GM18520 (cell line): ENCODE data around the gene SEMA7A.
"Not testable (repeated sequence)": the region's sequence is repeated elsewhere in the genome, so short reads cannot be mapped to it uniquely, and the experiment has no call there.

Experiments used
- ATAC-seq: cut with Tn5 transposase; IDR thresholded peaks from one replicate; pipeline ENCODE4 v1.9.1; 2021; ENCODE audit not compliant: unreplicated experiment

The SEMA7A gene

GRCh38 chr15:74377831-74378766 is 55.7 kb downstream of the SEMA7A start:
- no peak for ATAC-seq

DNA sequence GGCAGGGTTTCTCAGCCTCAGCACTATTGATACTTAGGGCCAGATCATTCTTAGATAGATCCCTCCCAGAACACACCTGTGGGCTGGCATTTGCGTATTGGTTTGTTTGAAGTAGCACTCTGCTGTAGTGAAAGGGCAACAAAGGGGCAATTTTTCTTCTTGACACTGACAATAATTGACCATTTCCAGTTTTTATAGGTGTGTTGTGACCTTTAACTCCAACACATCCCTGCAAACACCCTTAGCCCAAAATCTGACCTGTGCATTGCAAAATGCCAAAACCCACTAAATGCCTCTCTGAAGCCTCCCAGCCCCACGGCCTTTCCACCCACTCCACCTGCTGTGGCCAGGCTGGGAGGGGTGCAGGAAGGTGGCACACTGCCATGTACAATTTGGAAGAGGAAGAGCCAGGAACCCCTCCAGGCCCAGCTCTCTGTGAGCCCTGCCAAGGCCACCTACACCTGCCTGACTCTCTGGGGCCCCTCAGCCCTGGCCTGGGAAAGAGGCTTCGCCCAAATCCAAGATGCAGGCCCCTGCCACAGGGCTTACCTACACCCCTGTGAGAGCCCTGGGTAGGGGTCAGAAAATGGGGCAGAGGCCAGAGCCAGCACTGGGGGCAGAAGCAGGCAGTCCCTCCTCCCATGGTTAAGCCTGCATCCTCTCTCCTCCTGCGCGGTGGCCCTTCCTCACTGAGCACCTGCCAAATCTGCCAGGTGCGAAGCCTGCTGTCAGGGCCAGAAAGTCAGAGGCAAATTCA is 56.8 kb downstream of the SEMA7A start:
- ATAC-seq: no peak

DNA sequence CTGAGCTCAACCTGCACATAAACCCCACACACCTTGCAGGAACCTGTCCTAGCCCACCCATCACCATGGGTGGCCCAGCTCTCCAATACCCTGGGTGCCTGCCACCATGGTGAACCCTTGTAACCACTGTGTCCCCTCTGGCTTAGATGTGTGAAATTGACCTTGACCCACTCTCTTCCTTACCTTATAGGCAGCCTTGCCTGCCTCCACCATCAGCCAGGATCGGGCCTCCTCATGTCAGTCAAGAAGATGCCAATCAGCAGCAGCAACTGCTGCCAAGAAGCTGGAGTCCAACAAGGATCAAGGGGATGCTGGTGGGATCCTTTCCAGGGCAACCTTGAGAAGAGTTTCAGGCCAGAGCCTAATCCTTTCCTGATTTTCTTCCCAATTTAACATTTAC is 57.5 kb downstream of the SEMA7A start:
- ATAC-seq: no peak

DNA sequence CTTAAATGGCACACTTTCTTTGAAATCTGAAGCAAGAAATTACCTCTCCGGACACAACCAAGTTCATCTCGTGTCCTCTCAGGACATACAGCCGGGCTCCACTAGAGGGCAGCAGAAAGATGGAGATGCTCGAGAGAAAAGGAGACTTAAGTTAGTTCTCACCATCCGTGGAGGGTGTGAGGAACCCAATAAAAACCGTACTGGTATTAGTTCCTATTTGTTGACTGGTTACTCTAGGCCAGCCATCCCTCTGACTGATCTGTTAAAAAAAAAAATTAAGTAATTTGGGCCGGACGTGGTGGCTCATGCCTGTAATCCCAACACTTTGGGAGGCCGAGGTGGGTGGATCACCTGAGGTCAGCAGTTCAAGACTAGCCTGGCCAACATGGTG is 58.5 kb downstream of the SEMA7A start:
- peak; percentile 33 for ATAC-seq

DNA sequence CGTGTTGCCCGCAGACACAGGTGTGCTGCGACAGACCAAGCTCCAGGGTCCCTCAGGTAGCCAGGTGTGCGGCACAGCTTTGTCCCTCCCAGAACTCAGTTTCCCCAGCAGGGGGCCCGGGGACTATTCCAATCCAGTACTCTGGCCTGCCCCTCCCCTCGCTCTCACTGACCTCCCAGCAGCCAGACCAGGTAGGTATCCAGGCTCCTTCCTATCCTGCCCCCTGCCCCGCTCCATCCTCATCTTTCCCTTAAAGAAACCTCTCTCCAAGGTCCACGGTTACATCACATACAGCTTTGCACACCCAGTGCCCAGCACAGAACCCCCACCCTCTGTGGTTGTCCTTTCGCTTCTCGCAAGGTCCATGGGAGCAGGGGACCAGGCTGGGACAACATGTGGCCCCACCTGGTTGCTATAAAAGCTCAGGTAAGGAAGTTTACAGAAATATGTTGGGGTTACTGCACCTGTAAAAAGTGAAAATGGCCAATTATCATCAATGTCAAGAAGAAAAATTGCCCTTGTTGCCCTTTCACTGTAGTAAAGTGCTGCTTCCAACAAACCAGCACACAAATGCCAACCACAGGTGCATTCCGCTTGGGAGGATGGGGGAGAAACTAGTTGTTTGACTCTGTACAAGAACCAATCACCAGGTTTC is 59.0 kb downstream of the SEMA7A start:
- ATAC-seq: no peak

DNA sequence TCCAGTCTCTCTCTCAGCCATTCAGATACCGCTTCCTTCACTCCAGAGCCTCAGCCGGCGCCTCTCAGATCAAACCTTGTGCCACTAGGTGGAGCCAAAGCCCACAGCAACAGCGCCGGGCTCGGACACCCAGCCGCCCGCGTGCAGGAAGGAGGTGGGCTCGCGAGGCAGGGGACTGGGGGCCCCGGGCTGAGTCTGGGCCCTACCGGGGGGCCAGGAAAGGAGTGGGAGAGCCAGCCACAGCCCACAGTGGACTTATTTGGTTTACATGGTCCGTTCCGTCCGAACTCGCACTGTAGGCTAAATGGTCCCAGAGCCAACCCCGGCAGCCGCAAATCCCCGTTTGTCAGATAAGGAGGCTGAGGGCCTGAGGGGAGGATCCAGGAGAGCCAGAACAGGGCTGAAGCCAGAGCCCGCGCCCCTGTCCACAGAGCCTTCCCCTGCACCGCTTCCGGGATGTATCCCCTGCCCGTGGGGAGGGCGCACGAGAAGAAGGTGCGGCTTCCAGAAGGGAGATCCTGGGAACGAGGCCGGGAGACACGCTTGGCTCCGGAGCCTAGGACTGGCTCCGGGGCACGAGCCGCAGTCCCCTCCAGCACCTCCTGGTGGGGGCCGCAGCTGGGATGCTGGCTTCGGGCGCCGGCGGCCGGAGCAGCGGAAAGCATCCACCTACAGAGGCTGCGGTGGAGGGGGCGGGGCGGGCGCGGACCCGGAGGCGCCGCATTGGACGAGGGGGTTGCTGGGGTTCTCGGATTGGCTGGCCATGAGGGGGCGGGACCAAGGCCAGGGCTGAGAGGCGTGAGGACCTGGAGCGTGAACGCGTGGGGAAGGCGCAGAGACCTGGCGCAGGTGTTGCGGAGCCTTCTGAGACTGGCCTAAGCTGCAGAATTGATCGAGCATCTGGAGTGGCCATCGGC is 59.8 kb downstream of the SEMA7A start:
- ATAC-seq: peak; percentile 45

DNA sequence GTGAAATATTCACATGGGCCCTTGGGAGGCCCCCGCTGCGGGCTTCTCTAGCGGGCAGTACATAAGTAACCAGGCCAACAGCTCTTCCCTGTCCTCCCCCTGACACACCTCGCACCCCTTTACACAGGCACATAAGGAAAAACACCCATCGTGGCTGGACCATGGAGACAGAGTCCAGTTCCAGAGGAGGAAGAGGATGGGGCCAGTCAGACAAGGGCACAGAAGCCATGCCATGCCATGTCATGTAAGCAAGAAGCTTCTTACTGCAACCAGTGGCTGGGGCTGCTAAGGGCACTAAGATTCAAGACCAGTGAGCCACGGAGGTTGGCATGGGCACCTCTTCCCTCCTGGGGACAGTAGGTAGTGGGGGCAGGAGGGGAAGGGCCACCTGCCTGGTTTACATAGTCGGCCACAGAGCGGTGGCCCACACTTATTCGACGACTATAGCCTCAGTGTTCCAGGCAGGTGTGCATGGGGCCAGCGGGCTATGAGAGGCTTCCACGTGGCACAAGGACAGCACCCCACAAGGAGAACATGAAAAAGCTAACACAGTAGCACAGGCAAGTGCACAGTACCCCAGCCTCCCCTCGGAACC is 60.6 kb downstream of the SEMA7A start:
- no peak for ATAC-seq

DNA sequence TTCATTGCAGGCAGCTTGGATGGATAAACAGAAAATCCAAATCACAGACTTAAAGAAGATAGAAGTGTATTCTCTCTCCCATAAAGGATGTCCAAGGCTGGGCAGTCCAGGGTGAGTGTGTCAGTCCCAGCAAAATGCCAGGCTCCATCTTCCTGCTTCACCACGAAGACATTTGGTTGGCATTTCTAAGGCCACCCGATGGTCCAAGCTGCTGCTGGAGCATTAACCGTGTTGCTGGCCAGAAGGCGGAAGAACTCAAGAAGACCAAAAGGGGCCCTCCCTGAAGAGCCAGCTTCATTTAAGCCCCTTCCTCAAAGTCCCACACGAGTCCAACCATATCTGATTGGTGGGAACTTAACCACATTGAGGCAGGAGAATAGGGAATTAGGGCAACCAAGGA is 63.3 kb downstream of the SEMA7A start:
- no peak for ATAC-seq

GRCh38 chr15:74369756-74370155 is 64.0 kb downstream of the SEMA7A start:
- ATAC-seq: no peak

GRCh38 chr15:74369084-74369745 is 64.5 kb downstream of the SEMA7A start:
- ATAC-seq: no peak

DNA sequence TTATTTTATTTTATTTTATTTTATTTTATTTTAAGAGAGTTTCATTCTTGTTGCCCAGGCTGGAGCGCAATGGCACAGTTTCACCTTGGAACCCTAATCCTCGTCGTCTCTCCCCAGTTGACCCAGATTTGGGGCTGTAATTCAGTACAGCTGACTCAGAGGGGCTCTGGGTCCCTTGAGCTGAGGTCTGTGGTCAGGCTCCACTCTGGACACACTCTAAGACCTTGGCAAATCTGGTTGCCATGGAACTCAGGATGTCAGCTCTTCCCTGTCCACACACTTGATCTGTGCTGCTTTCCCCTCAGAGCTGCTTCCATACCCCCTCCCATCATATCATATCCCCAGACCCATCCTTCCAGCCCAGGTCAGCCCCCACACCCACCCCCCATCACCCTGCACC is 65.6 kb downstream of the SEMA7A start:
- no peak for ATAC-seq

GRCh38 chr15:74367296-74367854 is 66.4 kb downstream of the SEMA7A start, which contains the start of gene CYP11A1:
Gene CYP11A1, minus strand, starts transcription at chr15:74367646. Its CDS starts 61 bp downstream, at chr15:74367585.
- ATAC-seq: no peak

DNA sequence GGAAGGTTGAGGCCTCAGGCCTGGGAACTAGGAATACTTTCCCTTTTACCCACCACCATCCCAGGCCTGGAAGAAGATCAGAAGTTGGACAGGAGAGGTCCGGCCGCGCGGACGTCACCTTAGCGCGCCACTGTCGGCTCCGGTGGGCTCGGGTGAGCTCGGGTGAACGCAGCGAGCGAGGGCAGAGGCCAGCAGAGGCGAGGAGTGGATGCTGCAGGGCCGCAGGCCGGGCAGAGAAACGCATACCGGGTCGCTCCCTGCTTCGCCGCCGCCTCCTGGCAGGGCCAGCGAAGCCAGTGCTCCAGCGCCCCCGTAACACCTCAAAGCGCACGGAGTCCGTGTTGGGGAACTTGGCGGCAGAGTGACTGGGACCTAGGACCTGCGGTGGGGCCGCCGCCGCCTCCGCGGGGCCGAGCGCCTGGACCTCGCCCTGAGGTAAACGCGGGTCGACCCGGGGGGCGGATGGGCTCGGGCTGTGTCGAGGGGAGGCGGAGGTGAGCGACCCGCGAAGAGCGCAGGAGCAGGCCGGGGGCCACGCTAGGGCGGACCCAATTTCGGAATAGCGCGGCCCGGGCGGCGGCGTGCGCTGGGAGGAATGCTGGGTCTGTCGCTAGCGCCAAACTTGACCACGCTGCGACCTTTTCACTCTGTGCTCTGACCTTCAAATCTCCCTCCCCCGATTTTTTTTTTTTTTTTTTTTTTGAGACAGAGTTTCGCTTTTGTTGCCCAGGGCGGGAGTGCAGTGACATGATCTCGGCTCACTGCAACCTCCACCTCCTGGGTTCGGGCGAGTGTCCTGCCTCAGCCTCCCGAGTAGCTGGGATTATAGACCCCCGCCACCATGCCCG is 67.9 kb downstream of the SEMA7A start:
- ATAC-seq: no peak

- ATAC-seq: no peak
Measured at GRCh38 chr15:74364936-74365597, 68.7 kb downstream of the SEMA7A start.

DNA sequence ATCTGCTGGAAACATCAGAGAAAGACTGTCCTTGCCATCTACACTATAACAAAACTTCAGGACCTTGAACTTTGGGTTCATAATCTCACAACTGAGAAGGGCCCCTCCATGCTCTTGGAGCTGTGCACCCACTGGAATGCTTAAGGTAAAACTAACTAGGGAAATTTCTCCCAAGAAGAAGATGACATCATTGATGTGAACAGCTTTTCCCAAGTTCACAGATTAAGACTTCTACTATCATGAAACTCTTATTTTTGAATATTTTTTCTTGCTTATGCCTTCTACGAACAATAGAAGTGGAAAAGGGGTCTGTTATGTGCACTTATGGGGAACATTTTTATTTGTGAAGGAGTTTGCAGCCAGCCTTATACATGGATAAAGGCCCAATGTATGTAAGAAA is 71.3 kb downstream of the SEMA7A start:
- ATAC-seq: no peak

GRCh38 chr15:74360855-74361254 is 72.9 kb downstream of the SEMA7A start:
- ATAC-seq: not testable (repeated sequence)

- ATAC-seq: not testable (repeated sequence)
Measured at GRCh38 chr15:74359376-74359775, 74.4 kb downstream of the SEMA7A start.
